B cell (primary cell): ENCODE measurements around the gene RALY.

ENCODE experiments used
- EZH2 ChIP-seq: IDR thresholded peaks from 2 replicates; pipeline ENCODE4 v1.6.1; 2012; ENCODE audit warnings: borderline replicate concordance, low read depth, mild to moderate bottlenecking, moderate library complexity, low read length; ENCODE audit not compliant: insufficient read depth, poor library complexity, severe bottlenecking
- TF ChIP-seq, protein P1 (sequence below): fragments of 200-600 bp; IDR thresholded peaks from one replicate; pipeline ENCODE4 v1.8.0; 2022; ENCODE audit warnings: antibody characterized with exemption, mild to moderate bottlenecking

DNA sequence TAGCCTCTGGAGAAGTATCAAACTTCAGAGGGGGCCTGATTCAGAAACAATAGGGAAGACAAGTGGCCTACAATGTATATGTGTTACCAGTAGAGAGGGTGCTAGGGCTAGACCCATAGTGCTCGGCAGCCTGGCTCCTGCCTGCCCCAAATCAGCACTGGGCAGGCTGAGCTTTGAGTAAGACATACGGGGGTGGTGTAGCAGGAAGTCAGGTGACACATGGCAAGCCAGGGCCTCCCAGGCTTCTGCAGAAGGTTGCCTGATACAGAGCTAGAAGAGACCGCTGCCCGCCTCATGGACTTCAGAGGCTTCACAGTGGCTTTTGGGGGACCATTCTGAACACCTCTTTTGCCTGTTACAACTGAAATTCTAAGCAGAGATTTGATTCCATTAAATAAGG is 43.4 kb downstream of the RALY start:
- TF ChIP-seq, protein P1, sequence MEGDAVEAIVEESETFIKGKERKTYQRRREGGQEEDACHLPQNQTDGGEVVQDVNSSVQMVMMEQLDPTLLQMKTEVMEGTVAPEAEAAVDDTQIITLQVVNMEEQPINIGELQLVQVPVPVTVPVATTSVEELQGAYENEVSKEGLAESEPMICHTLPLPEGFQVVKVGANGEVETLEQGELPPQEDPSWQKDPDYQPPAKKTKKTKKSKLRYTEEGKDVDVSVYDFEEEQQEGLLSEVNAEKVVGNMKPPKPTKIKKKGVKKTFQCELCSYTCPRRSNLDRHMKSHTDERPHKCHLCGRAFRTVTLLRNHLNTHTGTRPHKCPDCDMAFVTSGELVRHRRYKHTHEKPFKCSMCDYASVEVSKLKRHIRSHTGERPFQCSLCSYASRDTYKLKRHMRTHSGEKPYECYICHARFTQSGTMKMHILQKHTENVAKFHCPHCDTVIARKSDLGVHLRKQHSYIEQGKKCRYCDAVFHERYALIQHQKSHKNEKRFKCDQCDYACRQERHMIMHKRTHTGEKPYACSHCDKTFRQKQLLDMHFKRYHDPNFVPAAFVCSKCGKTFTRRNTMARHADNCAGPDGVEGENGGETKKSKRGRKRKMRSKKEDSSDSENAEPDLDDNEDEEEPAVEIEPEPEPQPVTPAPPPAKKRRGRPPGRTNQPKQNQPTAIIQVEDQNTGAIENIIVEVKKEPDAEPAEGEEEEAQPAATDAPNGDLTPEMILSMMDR = no peak
- no peak for TF ChIP-seq EZH2
